Sigmoid colon (tissue), 4 donors: ENCODE measurements around the gene ESYT1.

Experiments used
- POLR2A ChIP-seq, 2 donors: fragments of 450-650 bp; IDR thresholded peaks; one replicate each; pipeline ENCODE4 v1.6.1; 2016; ENCODE audit warnings: antibody characterized with exemption in 2 of 2, mild to moderate bottlenecking in 2 of 2, moderate library complexity in 2 of 2
- POLR2AphosphoS5 ChIP-seq, 4 donors: sonication (generic); formaldehyde crosslinking; IDR thresholded peaks; one replicate each; pipeline ENCODE4 v1.6.1; 2017; ENCODE audit warnings: antibody characterized with exemption in 4 of 4
- TF ChIP-seq, protein P1 (sequence below), 4 experiments: fragments of 450-650 bp in 3 of 4; fragments of 200-600 bp in 1 of 4; IDR thresholded peaks; one replicate each; pipeline ENCODE4 v1.5.1; 2016 to 2019; ENCODE audit warnings: antibody characterized with exemption in 4 of 4, mild to moderate bottlenecking in 3 of 4, moderate library complexity in 2 of 4

DNA sequence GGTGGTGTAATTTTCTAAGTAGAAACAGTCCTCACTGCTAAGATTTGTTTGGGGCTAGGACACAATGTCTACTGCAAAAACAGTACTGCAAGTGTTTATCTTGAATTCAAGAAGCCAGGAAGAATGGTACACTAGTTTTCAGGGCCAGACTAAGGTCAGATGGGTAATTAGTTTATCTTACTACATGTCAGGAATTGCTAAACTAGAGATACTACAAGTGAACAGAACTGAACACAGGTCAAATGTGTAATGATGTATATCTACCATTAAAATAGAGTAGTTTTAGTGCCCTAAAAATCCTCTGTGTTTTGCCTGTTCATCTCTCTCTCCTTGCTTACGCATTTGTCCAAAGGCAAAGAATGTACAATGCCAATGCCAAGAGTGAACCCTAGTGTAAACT, 14.0 kb upstream of the ESYT1 start:
- TF ChIP-seq, protein P1, sequence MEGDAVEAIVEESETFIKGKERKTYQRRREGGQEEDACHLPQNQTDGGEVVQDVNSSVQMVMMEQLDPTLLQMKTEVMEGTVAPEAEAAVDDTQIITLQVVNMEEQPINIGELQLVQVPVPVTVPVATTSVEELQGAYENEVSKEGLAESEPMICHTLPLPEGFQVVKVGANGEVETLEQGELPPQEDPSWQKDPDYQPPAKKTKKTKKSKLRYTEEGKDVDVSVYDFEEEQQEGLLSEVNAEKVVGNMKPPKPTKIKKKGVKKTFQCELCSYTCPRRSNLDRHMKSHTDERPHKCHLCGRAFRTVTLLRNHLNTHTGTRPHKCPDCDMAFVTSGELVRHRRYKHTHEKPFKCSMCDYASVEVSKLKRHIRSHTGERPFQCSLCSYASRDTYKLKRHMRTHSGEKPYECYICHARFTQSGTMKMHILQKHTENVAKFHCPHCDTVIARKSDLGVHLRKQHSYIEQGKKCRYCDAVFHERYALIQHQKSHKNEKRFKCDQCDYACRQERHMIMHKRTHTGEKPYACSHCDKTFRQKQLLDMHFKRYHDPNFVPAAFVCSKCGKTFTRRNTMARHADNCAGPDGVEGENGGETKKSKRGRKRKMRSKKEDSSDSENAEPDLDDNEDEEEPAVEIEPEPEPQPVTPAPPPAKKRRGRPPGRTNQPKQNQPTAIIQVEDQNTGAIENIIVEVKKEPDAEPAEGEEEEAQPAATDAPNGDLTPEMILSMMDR (IDR thresholded peaks at IDR 0.05) = no peak
- TF ChIP-seq POLR2A (IDR thresholded peaks at IDR 0.05) (no peak), POLR2AphosphoS5 (IDR thresholded peaks at IDR 0.05) (no peak)
